H9 (cell line): ENCODE results near the gene SKIC8. TPM values are rescaled to one million over a fixed set of nuclear protein-coding genes. Genes with fewer than 3 reads are reported as not detected.
A peak's percentile ranks its signal among the peaks of the same experiment; 100 is the strongest.

ENCODE experiments used
- DNase-seq: peaks from one replicate; pipeline ENCODE4 v3.0.0-alpha.2; 2017
- H2AFZ ChIP-seq: one replicate; pipeline ENCODE4 v1.6.1; 2013; ENCODE audit warnings: mild to moderate bottlenecking, low read length, control low read depth, moderate library complexity
- H2AK5ac ChIP-seq: 2 replicates; pipeline ENCODE4 v1.6.1; 2013; ENCODE audit warnings: low read length, control low read depth, mixed read lengths; ENCODE audit not compliant: insufficient read length
- H2BK120ac ChIP-seq: one replicate; pipeline ENCODE4 v1.6.1; 2013; ENCODE audit warnings: low read depth, mild to moderate bottlenecking, low read length, control low read depth, inconsistent platforms; ENCODE audit not compliant: poor library complexity, severe bottlenecking
- H2BK12ac ChIP-seq: 2 replicates; pipeline ENCODE4 v1.6.1; 2013; ENCODE audit warnings: low read length, control low read depth, mixed read lengths, low read depth; ENCODE audit not compliant: insufficient read length
- H2BK15ac ChIP-seq: 2 replicates; pipeline ENCODE4 v1.6.1; 2013; ENCODE audit warnings: low read depth, low read length, control low read depth
- H2BK20ac ChIP-seq: one replicate; pipeline ENCODE4 v1.6.1; 2013; ENCODE audit warnings: low read depth, mild to moderate bottlenecking, low read length, control low read depth, inconsistent platforms; ENCODE audit not compliant: poor library complexity, severe bottlenecking
- H2BK5ac ChIP-seq: 2 replicates; pipeline ENCODE4 v1.6.1; 2013; ENCODE audit warnings: low read length, control low read depth, mixed read lengths; ENCODE audit not compliant: insufficient read length
- H3K14ac ChIP-seq: 2 replicates; pipeline ENCODE4 v1.6.1; 2013; ENCODE audit warnings: low read length, control low read depth; ENCODE audit not compliant: insufficient read depth
- H3K18ac ChIP-seq: 2 replicates; pipeline ENCODE4 v1.6.1; 2013; ENCODE audit warnings: low read depth, mild to moderate bottlenecking, mixed read lengths, low read length, control low read depth; ENCODE audit not compliant: insufficient read length
- H3K23ac ChIP-seq: 2 replicates; pipeline ENCODE4 v1.6.1; 2013; ENCODE audit warnings: low read length, control low read depth, mixed read lengths, low read depth; ENCODE audit not compliant: insufficient read length
- H3K23me2 ChIP-seq: 2 replicates; pipeline ENCODE4 v1.6.1; 2013; ENCODE audit warnings: low read depth, mild to moderate bottlenecking, mixed read lengths, low read length, control low read depth; ENCODE audit not compliant: insufficient read length, poor library complexity, severe bottlenecking
- H3K27ac ChIP-seq: 2 replicates; pipeline ENCODE4 v1.5.1; 2013; ENCODE audit warnings: low read length, control low read depth, mixed read lengths, low read depth; ENCODE audit not compliant: insufficient read length
- H3K27me3 ChIP-seq: 2 replicates; pipeline ENCODE4 v1.6.1; 2013; ENCODE audit warnings: low read length, control low read depth, inconsistent platforms; ENCODE audit not compliant: insufficient read depth
- H3K4ac ChIP-seq: 2 replicates; pipeline ENCODE4 v1.6.1; 2013; ENCODE audit warnings: low read depth, mild to moderate bottlenecking, control low read depth, inconsistent platforms, low read length, moderate library complexity
- H3K4me1 ChIP-seq: 2 replicates; pipeline ENCODE4 v1.6.1; 2013; ENCODE audit warnings: low read length, control low read depth, inconsistent platforms; ENCODE audit not compliant: insufficient read depth
- H3K4me2 ChIP-seq: 2 replicates; pipeline ENCODE4 v1.6.1; 2013; ENCODE audit warnings: low read length, control low read depth, mixed read lengths; ENCODE audit not compliant: insufficient read length, insufficient read depth
- H3K56ac ChIP-seq: 2 replicates; pipeline ENCODE4 v1.6.1; 2013; ENCODE audit warnings: low read depth, mild to moderate bottlenecking, mixed read lengths, low read length, control low read depth; ENCODE audit not compliant: insufficient read length
- H3K79me1 ChIP-seq: 2 replicates; pipeline ENCODE4 v1.6.1; 2013; ENCODE audit warnings: low read depth, mild to moderate bottlenecking, moderate library complexity, low read length, control low read depth, inconsistent platforms; ENCODE audit not compliant: insufficient read depth, poor library complexity, severe bottlenecking
- H3K79me2 ChIP-seq: 2 replicates; pipeline ENCODE4 v1.6.1; 2013; ENCODE audit warnings: low read length, control low read depth, inconsistent platforms; ENCODE audit not compliant: insufficient read depth
- H3K9ac ChIP-seq: 2 replicates; pipeline ENCODE4 v1.6.1; 2013; ENCODE audit warnings: low read length, control low read depth, mixed read lengths; ENCODE audit not compliant: insufficient read length; ENCODE audit errors: extremely low read depth
- H3K9me3 ChIP-seq: one replicate; pipeline ENCODE4 v1.6.1; 2013; ENCODE audit warnings: low read depth, low read length, inconsistent platforms; ENCODE audit not compliant: control insufficient read depth
- H3T11ph ChIP-seq: one replicate; pipeline ENCODE4 v1.6.1; 2013; ENCODE audit warnings: mild to moderate bottlenecking, low read length, control low read depth, inconsistent platforms
- H4K20me1 ChIP-seq: one replicate; pipeline ENCODE4 v1.6.1; 2013; ENCODE audit not compliant: control insufficient read depth, insufficient read length, insufficient read depth
- H4K5ac ChIP-seq: 2 replicates; pipeline ENCODE4 v1.6.1; 2013; ENCODE audit warnings: low read depth, mild to moderate bottlenecking, mixed read lengths, low read length, control low read depth; ENCODE audit not compliant: insufficient read length
- H4K8ac ChIP-seq: replicated peaks from 2 replicates; pipeline ENCODE4 v1.6.1; 2013; ENCODE audit warnings: low read length, control low read depth, mixed read lengths, low read depth; ENCODE audit not compliant: insufficient read length
- H4K91ac ChIP-seq: 2 replicates; pipeline ENCODE4 v1.6.1; 2013; ENCODE audit warnings: low read depth, mild to moderate bottlenecking, moderate library complexity, mixed read lengths, low read length, control low read depth; ENCODE audit not compliant: insufficient read length
- H3K27ac Mint-ChIP-seq, 3 experiments: 2 replicates in 2 of 3; 3 replicates in 1 of 3; pipeline ENCODE4 v1.8.0; 2020 to 2021; ENCODE audit warnings: mixed read lengths in 3 of 3, mild to moderate bottlenecking in 1 of 3, moderate library complexity in 1 of 3
- H3K27me3 Mint-ChIP-seq: 2 replicates; pipeline ENCODE4 v1.8.0; 2021; ENCODE audit warnings: low read depth, mild to moderate bottlenecking, moderate library complexity, mixed read lengths
- H3K36me3 Mint-ChIP-seq, 3 experiments: 2 replicates in 2 of 3; 3 replicates in 1 of 3; pipeline ENCODE4 v1.8.0; 2020 to 2021; ENCODE audit warnings: low read depth in 3 of 3, mixed read lengths in 3 of 3; ENCODE audit not compliant: insufficient read depth in 1 of 3
- H3K4me1 Mint-ChIP-seq, 2 experiments: 2 replicates each; pipeline ENCODE4 v1.8.0; 2020; ENCODE audit warnings: mixed read lengths in 2 of 2
- H3K4me3 Mint-ChIP-seq, 2 experiments: 2 replicates in 1 of 2; 3 replicates in 1 of 2; pipeline ENCODE4 v1.8.0; 2020 to 2021; ENCODE audit warnings: mild to moderate bottlenecking in 2 of 2, mixed read lengths in 2 of 2, moderate library complexity in 1 of 2
- H3K9me3 Mint-ChIP-seq, 2 experiments: 2 replicates in 1 of 2; 3 replicates in 1 of 2; pipeline ENCODE4 v1.8.0; 2020; ENCODE audit warnings: mild to moderate bottlenecking in 2 of 2, mixed read lengths in 2 of 2, moderate library complexity in 1 of 2
- CTCF ChIP-seq: fragments of 200-600 bp; sonication (generic); conservative IDR thresholded peaks from 3 replicates; pipeline ENCODE4 v1.8.0; 2021; ENCODE audit warnings: antibody characterized with exemption, mild to moderate bottlenecking
- WGBS: extraction: QIAGEN DNeasy Blood & Tissue Kit; methylation state at CpG from one replicate; pipeline ENCODE4 v1.1.7; 2013; ENCODE audit warnings: missing lambda C conversion rate, low lambda C conversion rate, mixed read lengths; ENCODE audit not compliant: insufficient read length; ENCODE audit errors: extremely low coverage; 5-methylcytosine and 5-hydroxymethylcytosine counted together
- total RNA-seq: library from RNA; stranded (reverse); gene quantifications from 2 replicates; pipeline ENCODE4 v1.2.1, GENCODE V29; 2021

SKIC8 gene
- total RNA-seq, 1 experiment from 2014 or later = 45.6 TPM

- no peak for TF ChIP-seq CTCF
- H2AK5ac ChIP-seq = no peak within 1 kb of the TSS
- H4K20me1 ChIP-seq = no peaks in the 10 kb centered on the region
- no peak within 1 kb of the TSS for H3K4me2 ChIP-seq
- no peak within 1 kb of the TSS for H2BK20ac ChIP-seq
- H3K79me1 ChIP-seq = no peaks in the 10 kb centered on the region
- no peak within 1 kb of the TSS for H2BK12ac ChIP-seq
- H3K23ac ChIP-seq = no peak within 1 kb of the TSS
- H3T11ph ChIP-seq = no peak within 1 kb of the TSS
- no peak within 1 kb of the TSS for H3K9ac ChIP-seq
- H2BK5ac ChIP-seq = no peak within 1 kb of the TSS
- H3K4ac ChIP-seq = no peak within 1 kb of the TSS
- H2AFZ ChIP-seq = no peak within 1 kb of the TSS
- H4K5ac ChIP-seq = no peak within 1 kb of the TSS
- no peaks in the 10 kb centered on the region for H3K9me3 ChIP-seq
- peaks cover 4% of the 10 kb centered on the region; the same call in 1 of the 2 replicates for H3K4me1 ChIP-seq
- H3K27me3 ChIP-seq = no peaks in the 10 kb centered on the region
- Mint-ChIP-seq H3K27me3 (peaks cover 3% of the 10 kb centered on the region; the same call in 1 of the 2 replicates), H3K4me3 (peak within 1 kb of the TSS; percentile 21 to 58; a peak in 3 of 5 replicates), H3K9me3 (peaks cover 0 to 3% of the 10 kb centered on the region in 2 experiments; a peak in 2 of 5 replicates), H3K27ac (peak within 1 kb of the TSS; percentile 75 to 86 (median 83); a peak in 6 of 7 replicates), H3K4me1 (peaks cover 25 to 30% of the 10 kb centered on the region in 2 experiments), H3K36me3 (no peaks in the 10 kb centered on the region; a peak in 2 of 7 replicates)
- WGBS = no CpG with 5 or more reads among the region's 6 CpGs
- no peak within 1 kb of the TSS for H3K18ac ChIP-seq
- H3K14ac ChIP-seq = peak within 1 kb of the TSS; percentile 53; the same call in 1 of the 2 replicates
- no peak within 1 kb of the TSS for H3K27ac ChIP-seq
- peak; percentile 58 for DNase-seq
- no peak within 1 kb of the TSS for H2BK15ac ChIP-seq
- H2BK120ac ChIP-seq = no peak within 1 kb of the TSS
- no peak within 1 kb of the TSS for H3K56ac ChIP-seq
- no peaks in the 10 kb centered on the region for H3K23me2 ChIP-seq
- H4K8ac ChIP-seq = peak within 1 kb of the TSS; percentile 6
- no peaks in the 10 kb centered on the region for H3K79me2 ChIP-seq
- H4K91ac ChIP-seq = no peak within 1 kb of the TSS
These were observed 64.8 kb downstream of the SKIC8 start, which contains the start of gene ACSBG1 for GRCh38 chr15:78234515-78235040. Gene ACSBG1, minus strand, starts transcription at chr15:78234565. Its CDS starts 64 bp downstream, at chr15:78234501.
